ENCODE measurements around the gene SFMBT2. TPM values are rescaled to one million over a fixed set of nuclear protein-coding genes. Genes with fewer than 3 reads are reported as not detected.

Gene SFMBT2
- total and polyA plus RNA-seq, 2 of the 4 experiments (the other 2 are of a cell fraction) = 0.70 to 1.3 TPM

DNA sequence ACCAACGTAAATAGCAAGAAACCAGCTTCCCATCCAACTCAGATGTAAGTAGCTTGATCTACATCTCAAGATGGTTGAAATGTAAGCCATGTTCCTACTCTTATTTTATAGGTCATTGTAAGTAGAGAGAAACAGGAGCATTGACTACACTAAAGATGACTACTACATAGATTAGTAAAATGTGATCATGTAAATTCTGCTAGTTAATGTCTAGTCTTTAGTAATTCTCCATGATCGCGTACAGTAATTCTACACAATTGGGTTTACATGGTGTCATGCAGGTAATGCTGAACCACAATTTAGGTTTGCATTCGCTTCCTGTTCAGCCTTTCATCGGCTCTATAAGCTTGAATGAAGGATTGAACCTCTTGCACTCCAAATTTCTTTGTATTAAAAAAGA lies 14.9 kb upstream of the SFMBT2 start:
- H4K5ac ChIP-seq (ENCODE audit: low read depth, low read length) = no peak overlapping the region
- ChIA-PET POLR2A (ENCODE audit: unreplicated experiment) (no interaction called here), CTCF (no interaction called here)
- no peak overlapping the region for H2BK120ac ChIP-seq (ENCODE audit: low read depth, low read length)
- dilution Hi-C loops (cut with HindIII; ENCODE audit: low sequenced_read_pairs, unreplicated experiment) = no loop called here
- intact Hi-C loops (cut with micrococcal nuclease) = no loop called here
- H3K56ac ChIP-seq (ENCODE audit: extremely low read depth, insufficient read depth, low read length) = no peak overlapping the region
- H3K4ac ChIP-seq (ENCODE audit: low read depth, low read length) = no peak overlapping the region
- H2BK5ac ChIP-seq (ENCODE audit: low read depth, low read length, poor library complexity, severe bottlenecking) = no peak overlapping the region
- H3K4me1 ChIP-seq (ENCODE audit: control insufficient read depth, insufficient read depth, low read length) = no peaks in the 10 kb centered on the region
- no peak overlapping the region for H3K23ac ChIP-seq (ENCODE audit: low read depth, low read length)
- no CpG with 5 or more reads among the region's 5 CpGs for WGBS, 2 experiments (ENCODE audit: extremely low coverage in 2 of 2, insufficient read length in 1 of 2)
- no TSS peak for BruUV-seq (replicated peaks)
- no peaks in the 10 kb centered on the region for H3K9me1 ChIP-seq (ENCODE audit: insufficient read depth, low read length)
- no peak overlapping the region for H2BK20ac ChIP-seq (ENCODE audit: low read depth, low read length)
- no peak overlapping the region for H2AFZ ChIP-seq (replicated peaks; ENCODE audit: low read length, poor library complexity)
- H3K79me1 ChIP-seq (ENCODE audit: low read depth in 1 of 2, low read length in 2 of 2) = no peaks in the 10 kb centered on the region
- no peaks in the 10 kb centered on the region for H3K9me3 ChIP-seq (ENCODE audit: control insufficient read depth, insufficient read depth, low read length)
- H2AK9ac ChIP-seq (replicated peaks; ENCODE audit: low read depth, low read length, poor library complexity) = no peak overlapping the region
- no peak overlapping the region for H3K4me3 ChIP-seq (ENCODE audit: insufficient read depth, low read depth, low read length)
- H2AK5ac ChIP-seq (ENCODE audit: low read depth, low read length) = no peak overlapping the region
- no peaks in the 10 kb centered on the region; the same call in 1 of the 2 replicates for H3K27me3 ChIP-seq (ENCODE audit: control insufficient read depth, insufficient read depth, low read length)
- H3K14ac ChIP-seq (replicated peaks; ENCODE audit: low read depth, low read length) = no peak overlapping the region
- no peak overlapping the region for H3K18ac ChIP-seq (ENCODE audit: low read depth, low read length)
- DNase-seq = no peak
- no peak overlapping the region for H3K9ac ChIP-seq (ENCODE audit: low read depth, low read length)
- no peak overlapping the region for H2BK15ac ChIP-seq (ENCODE audit: low read depth, low read length)
- in situ Hi-C loops (cut with MboI; ENCODE audit: low sequenced_read_pairs) = no loop called here
- H3K36me3 ChIP-seq (ENCODE audit: control insufficient read depth, insufficient read depth, low read length) = no peaks in the 10 kb centered on the region
- H4K8ac ChIP-seq (ENCODE audit: low read depth in 2 of 2, low read length in 2 of 2) = no peak overlapping the region
- no peak overlapping the region for H4K91ac ChIP-seq (ENCODE audit: insufficient read depth, low read depth, low read length)
- no peak for ATAC-seq (ENCODE audit: low read depth)
- no peaks in the 10 kb centered on the region for H4K20me1 ChIP-seq (ENCODE audit: insufficient read depth, low read length)
- H3K4me2 ChIP-seq (ENCODE audit: low read depth, low read length) = no peak overlapping the region
- TF ChIP-seq MXI1 (IDR thresholded peaks at IDR 0.05; ENCODE audit: borderline replicate concordance, low read depth, low read length) (no peak), RFX5 (IDR thresholded peaks at IDR 0.05; ENCODE audit: low read depth, low read length) (no peak), USF2 (IDR thresholded peaks at IDR 0.05; ENCODE audit: low read depth, low read length) (no peak), MAZ (IDR thresholded peaks at IDR 0.05; ENCODE audit: borderline replicate concordance, low read depth, low read length) (no peak), RCOR1 (IDR thresholded peaks at IDR 0.05; ENCODE audit: insufficient replicate concordance, low read length) (no peak)
- no peak overlapping the region for H3K27ac ChIP-seq (ENCODE audit: insufficient read depth, low read length)

Data from IMR-90 (cell line).